PC-3 (cell line): Measurements from ENCODE around the gene STXBP6. TPM values are rescaled to one million over a fixed set of nuclear protein-coding genes. Genes with fewer than 3 reads are reported as not detected.

Experiments
- ATAC-seq: fragments of 200-7000 bp; cut with Tn5 transposase; 2 replicates; pipeline ENCODE4 v1.9.1; 2020; ENCODE audit warnings: mild to moderate bottlenecking, moderate library complexity
- BruUV-seq: library from RNA; stranded (reverse); fragments of 400-500 nt; replicated peaks from 2 replicates; lab custom pipeline; 2021; lab: Mats Ljungman, UMichigan
- CTCF ChIA-PET: fragments of 300-600 bp; sonication (Branson Sonifier 250); formaldehyde crosslinking; loops from one replicate; lab custom pipeline; 2022; ENCODE audit warnings: antibody characterized with exemption; lab: Charles Lee
- POLR2A ChIA-PET: fragments of 300-600 bp; sonication (Branson Sonifier 250); formaldehyde crosslinking; loops from one replicate; lab custom pipeline; 2022; ENCODE audit warnings: antibody characterized with exemption; ENCODE audit not compliant: unreplicated experiment; lab: Charles Lee
- DNase-seq: peaks from one replicate; pipeline ENCODE4 v3.0.0-alpha.2; 2015
- H2AFZ ChIP-seq: fragments of 300-600 bp; sonication (generic); 2 replicates; pipeline ENCODE4 v1.6.0; 2016; ENCODE audit warnings: antibody characterized with exemption, low read length
- H3F3A ChIP-seq: fragments of 300-600 bp; sonication (generic); one replicate; pipeline ENCODE4 v1.6.0; 2017; ENCODE audit warnings: antibody characterized with exemption, low read length, control low read depth, mild to moderate bottlenecking; ENCODE audit not compliant: unreplicated experiment
- H3K27ac ChIP-seq: fragments of 300-600 bp; sonication (generic); 2 replicates; pipeline ENCODE4 v1.5.1; 2016; ENCODE audit warnings: mild to moderate bottlenecking, low read length
- H3K27me3 ChIP-seq: fragments of 300-600 bp; sonication (generic); 2 replicates; pipeline ENCODE4 v1.6.1; 2016; ENCODE audit warnings: low read length, mixed read lengths
- H3K36me3 ChIP-seq: fragments of 300-600 bp; sonication (generic); 2 replicates; pipeline ENCODE4 v1.6.1; 2016; ENCODE audit warnings: low read depth, mixed run types, low read length, mixed read lengths
- H3K4me1 ChIP-seq: fragments of 300-600 bp; sonication (generic); 2 replicates; pipeline ENCODE4 v1.5.1; 2016; ENCODE audit warnings: low read length; ENCODE audit not compliant: insufficient read depth
- H3K4me2 ChIP-seq: fragments of 300-600 bp; sonication (generic); 2 replicates; pipeline ENCODE4 v1.6.0; 2016; ENCODE audit warnings: low read length
- H3K4me3 ChIP-seq: fragments of 300-600 bp; sonication (generic); 2 replicates; pipeline ENCODE4 v1.5.1; 2016; ENCODE audit warnings: mild to moderate bottlenecking, low read length, mixed read lengths
- H3K79me2 ChIP-seq: fragments of 300-600 bp; sonication (generic); 2 replicates; pipeline ENCODE4 v1.6.1; 2017; ENCODE audit warnings: low read length, mixed read lengths
- H3K9ac ChIP-seq: fragments of 300-600 bp; sonication (generic); 2 replicates; pipeline ENCODE4 v1.6.0; 2016; ENCODE audit warnings: mild to moderate bottlenecking, low read length
- H3K9me2 ChIP-seq: fragments of 300-600 bp; sonication (generic); replicated peaks from 2 replicates; pipeline ENCODE4 v1.6.1; 2016; ENCODE audit warnings: mixed run types, low read length, mixed read lengths
- H3K9me3 ChIP-seq: fragments of 300-600 bp; sonication (generic); 2 replicates; pipeline ENCODE4 v1.6.1; 2016; ENCODE audit warnings: low read length, mixed read lengths
- H4K20me1 ChIP-seq: fragments of 300-600 bp; sonication (generic); 2 replicates; pipeline ENCODE4 v1.6.1; 2016; ENCODE audit warnings: low read length, mixed read lengths
- EZH2 ChIP-seq: fragments of 300-600 bp; sonication (generic); IDR thresholded peaks from one replicate; pipeline ENCODE4 v1.6.1; 2017; ENCODE audit warnings: antibody characterized with exemption, mild to moderate bottlenecking, low read length; ENCODE audit not compliant: unreplicated experiment
- EZH2phosphoT487 ChIP-seq: fragments of 300-600 bp; sonication (generic); IDR thresholded peaks from 2 replicates; pipeline ENCODE4 v1.6.1; 2018; ENCODE audit warnings: mild to moderate bottlenecking, antibody characterized with exemption, low read length, borderline replicate concordance
- intact Hi-C: fragments of 100-400 bp; cut with micrococcal nuclease; formaldehyde crosslinking; loops from 2 replicates; pipeline ENCODE4 v1.9.0; 2023
- total RNA-seq: library from RNA; depleted of rRNA; stranded (reverse); fragments of >200 nt; gene quantifications from 2 replicates; pipeline ENCODE4 v1.2.3, GENCODE V29; 2014
- TF ChIP-seq, protein P1 (sequence below): fragments of 300-600 bp; sonication (generic); conservative IDR thresholded peaks from 2 replicates; pipeline ENCODE4 v1.5.1; 2017; ENCODE audit warnings: antibody characterized with exemption, low read depth, mild to moderate bottlenecking, low read length

Gene STXBP6
- total RNA-seq, 1 experiment from 2014 or later = 0.40 TPM

DNA sequence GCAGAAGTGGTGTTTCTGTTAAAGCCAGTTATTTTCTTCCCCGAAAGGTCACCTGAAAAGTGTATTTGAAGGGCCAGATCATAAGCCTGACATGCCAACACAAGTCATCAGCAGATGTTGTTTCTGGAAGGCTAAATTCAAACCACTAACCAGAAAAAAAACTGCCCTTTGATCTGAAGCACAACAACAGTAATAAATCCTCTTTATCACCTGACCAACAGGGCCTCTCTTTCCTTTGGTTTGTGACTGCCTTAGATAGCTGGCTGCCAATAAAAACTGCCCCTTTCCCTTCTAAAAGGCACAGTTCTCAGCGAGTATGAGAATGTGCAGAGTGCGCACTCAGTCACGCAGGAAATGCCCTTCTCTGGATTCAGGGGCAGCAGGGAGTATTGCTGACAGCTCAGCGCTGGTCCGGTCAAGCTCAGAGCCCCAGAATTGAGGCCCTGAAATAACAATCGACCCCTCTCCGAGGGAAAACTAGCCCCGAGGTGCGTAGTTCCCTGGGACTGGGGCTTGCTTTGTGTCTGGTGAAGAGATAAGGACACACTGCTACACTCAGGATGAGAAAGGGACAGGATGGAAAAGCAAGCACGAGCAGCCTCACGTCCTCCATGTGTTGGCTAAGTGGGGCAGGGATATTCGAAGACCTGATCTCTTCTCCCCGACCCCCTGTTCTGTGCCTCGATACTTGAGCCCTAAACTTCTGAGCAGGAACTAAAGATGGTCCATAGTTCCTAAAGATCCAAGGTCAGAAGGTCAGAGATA lies 231.7 kb downstream of the STXBP6 start:
- H3K36me3 ChIP-seq = no peaks in the 10 kb centered on the region
- intact Hi-C loops = no loop called here
- H2AFZ ChIP-seq = no peak overlapping the region
- ATAC-seq (no peak), DNase-seq (no peak)
- TF ChIP-seq EZH2phosphoT487 (no peak), EZH2 (no peak)
- TF ChIP-seq, protein P1, sequence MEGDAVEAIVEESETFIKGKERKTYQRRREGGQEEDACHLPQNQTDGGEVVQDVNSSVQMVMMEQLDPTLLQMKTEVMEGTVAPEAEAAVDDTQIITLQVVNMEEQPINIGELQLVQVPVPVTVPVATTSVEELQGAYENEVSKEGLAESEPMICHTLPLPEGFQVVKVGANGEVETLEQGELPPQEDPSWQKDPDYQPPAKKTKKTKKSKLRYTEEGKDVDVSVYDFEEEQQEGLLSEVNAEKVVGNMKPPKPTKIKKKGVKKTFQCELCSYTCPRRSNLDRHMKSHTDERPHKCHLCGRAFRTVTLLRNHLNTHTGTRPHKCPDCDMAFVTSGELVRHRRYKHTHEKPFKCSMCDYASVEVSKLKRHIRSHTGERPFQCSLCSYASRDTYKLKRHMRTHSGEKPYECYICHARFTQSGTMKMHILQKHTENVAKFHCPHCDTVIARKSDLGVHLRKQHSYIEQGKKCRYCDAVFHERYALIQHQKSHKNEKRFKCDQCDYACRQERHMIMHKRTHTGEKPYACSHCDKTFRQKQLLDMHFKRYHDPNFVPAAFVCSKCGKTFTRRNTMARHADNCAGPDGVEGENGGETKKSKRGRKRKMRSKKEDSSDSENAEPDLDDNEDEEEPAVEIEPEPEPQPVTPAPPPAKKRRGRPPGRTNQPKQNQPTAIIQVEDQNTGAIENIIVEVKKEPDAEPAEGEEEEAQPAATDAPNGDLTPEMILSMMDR = no peak
- H3K27ac ChIP-seq = no peak overlapping the region
- no TSS peak for BruUV-seq
- no peaks in the 10 kb centered on the region for H3K79me2 ChIP-seq
- H3K9me3 ChIP-seq = no peaks in the 10 kb centered on the region
- no peak overlapping the region for H3K9ac ChIP-seq
- CTCF ChIA-PET = no interaction called here
- POLR2A ChIA-PET = no interaction called here
- no peaks in the 10 kb centered on the region for H4K20me1 ChIP-seq
- H3K4me3 ChIP-seq = no peak overlapping the region
- H3K27me3 ChIP-seq = peaks cover 12% of the 10 kb centered on the region; the same call in 1 of the 2 replicates
- H3K4me1 ChIP-seq = no peaks in the 10 kb centered on the region
- no peaks in the 10 kb centered on the region for H3K9me2 ChIP-seq
- no peaks in the 10 kb centered on the region for H3F3A ChIP-seq
- no peak overlapping the region for H3K4me2 ChIP-seq

DNA sequence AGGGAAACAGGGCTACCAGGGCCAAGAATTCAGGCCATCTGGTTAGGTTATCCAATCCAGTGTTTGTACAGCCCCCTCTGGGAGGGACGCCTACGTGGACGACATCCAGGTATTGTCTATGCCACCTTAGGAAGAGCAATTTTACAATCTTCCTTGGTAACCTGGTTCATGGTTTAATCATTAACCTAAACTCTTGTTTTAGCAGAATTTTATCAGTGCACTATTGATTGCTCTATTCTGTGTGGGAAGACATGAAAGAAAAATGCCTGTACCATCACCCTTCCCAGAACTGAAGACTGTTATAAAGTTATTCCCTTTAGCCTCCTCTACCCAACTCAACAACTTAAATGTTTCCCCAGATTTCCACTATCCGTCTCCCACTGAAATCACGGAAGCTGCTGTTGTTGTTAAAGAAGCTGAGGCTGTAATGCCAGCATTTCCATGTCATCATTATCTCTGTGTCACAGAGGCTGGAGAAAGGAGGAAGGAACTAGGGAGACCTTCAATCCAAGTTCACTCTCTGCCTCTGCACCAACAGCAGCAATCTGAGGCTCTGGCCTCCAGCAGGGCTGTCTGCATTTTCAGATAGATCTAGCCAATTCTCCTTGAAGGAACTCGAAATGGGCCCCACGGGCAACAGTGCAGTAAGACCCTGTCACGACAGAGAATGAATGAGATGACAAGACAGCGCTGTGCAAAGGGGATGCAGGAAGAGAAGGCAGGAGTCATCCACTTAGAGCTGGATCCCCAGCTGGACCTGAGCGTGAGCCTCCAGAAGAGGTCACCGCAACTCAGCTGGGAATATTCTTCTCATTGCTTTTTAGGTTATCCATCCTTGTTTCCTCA lies 232.5 kb downstream of the STXBP6 start:
- no peak overlapping the region for H2AFZ ChIP-seq
- no peaks in the 10 kb centered on the region for H3K36me3 ChIP-seq
- no peaks in the 10 kb centered on the region for H3K79me2 ChIP-seq
- ChIA-PET POLR2A (no interaction called here), CTCF (no interaction called here)
- no peak overlapping the region for H3K9ac ChIP-seq
- no peaks in the 10 kb centered on the region for H3F3A ChIP-seq
- no peak overlapping the region for H3K4me3 ChIP-seq
- peaks cover 20% of the 10 kb centered on the region for H3K27me3 ChIP-seq
- H3K9me3 ChIP-seq = no peaks in the 10 kb centered on the region
- no peak for DNase-seq
- no peak overlapping the region for H3K4me2 ChIP-seq
- no peaks in the 10 kb centered on the region for H3K4me1 ChIP-seq
- TF ChIP-seq EZH2 (no peak), EZH2phosphoT487 (no peak)
- TF ChIP-seq, protein P1 = no peak
- no peaks in the 10 kb centered on the region for H4K20me1 ChIP-seq
- no TSS peak for BruUV-seq
- H3K9me2 ChIP-seq = no peaks in the 10 kb centered on the region
- H3K27ac ChIP-seq = no peak overlapping the region
- no peak for ATAC-seq
- intact Hi-C loops = no loop called here

GRCh38 chr14:24816929-24817211 lies 233.1 kb downstream of the STXBP6 start:
- no peak overlapping the region for H2AFZ ChIP-seq
- BruUV-seq = no TSS peak
- H3K4me1 ChIP-seq = no peaks in the 10 kb centered on the region
- no peaks in the 10 kb centered on the region for H3K9me2 ChIP-seq
- no peak for DNase-seq
- TF ChIP-seq, protein P1 = no peak
- TF ChIP-seq EZH2phosphoT487 (no peak), EZH2 (no peak)
- H3F3A ChIP-seq = no peaks in the 10 kb centered on the region
- no peaks in the 10 kb centered on the region for H3K9me3 ChIP-seq
- no peak overlapping the region for H3K4me2 ChIP-seq
- ChIA-PET CTCF (no interaction called here), POLR2A (no interaction called here)
- H4K20me1 ChIP-seq = no peaks in the 10 kb centered on the region
- intact Hi-C loops = no loop called here
- H3K9ac ChIP-seq = no peak overlapping the region
- no peak overlapping the region for H3K27ac ChIP-seq
- H3K4me3 ChIP-seq = no peak overlapping the region
- peaks cover 20% of the 10 kb centered on the region for H3K27me3 ChIP-seq
- ATAC-seq = no peak
- no peaks in the 10 kb centered on the region for H3K36me3 ChIP-seq
- no peaks in the 10 kb centered on the region for H3K79me2 ChIP-seq
